COR-L47 (cell line): ENCODE measurements around the gene L3MBTL3.
"Not testable (repeated sequence)": the region's sequence is repeated elsewhere in the genome, so short reads cannot be mapped to it uniquely, and the experiment has no call there.

Source experiments
- DNase-seq: peaks from one replicate; lab custom pipeline; 2025; lab: John Stamatoyannopoulos, UW

Gene L3MBTL3

GRCh38 chr6:130138909-130139242, 120.5 kb downstream of the L3MBTL3 start:
- no peak for DNase-seq

- DNase-seq: no peak
These were observed 121.7 kb downstream of the L3MBTL3 start for GRCh38 chr6:130140084-130140483.

GRCh38 chr6:130143709-130144108, 125.3 kb downstream of the L3MBTL3 start:
- DNase-seq: no peak

- DNase-seq: no peak
These were observed 128.7 kb downstream of the L3MBTL3 start for GRCh38 chr6:130147111-130147510.

GRCh38 chr6:130148181-130148580, 129.8 kb downstream of the L3MBTL3 start:
- DNase-seq: no peak

- DNase-seq: not testable (repeated sequence)
These were observed 130.6 kb downstream of the L3MBTL3 start for GRCh38 chr6:130149016-130149415.

- no peak for DNase-seq
These were observed 132.5 kb downstream of the L3MBTL3 start for GRCh38 chr6:130150906-130151305.

GRCh38 chr6:130152908-130153510, 134.6 kb downstream of the L3MBTL3 start:
- DNase-seq: no peak

- DNase-seq: no peak
These were observed 138.5 kb downstream of the L3MBTL3 start for GRCh38 chr6:130156908-130157307.

GRCh38 chr6:130158056-130158455, 139.7 kb downstream of the L3MBTL3 start:
- no peak for DNase-seq

GRCh38 chr6:130158548-130158947, 140.2 kb downstream of the L3MBTL3 start:
- DNase-seq: no peak

GRCh38 chr6:130159956-130160355, 141.6 kb downstream of the L3MBTL3 start:
- no peak for DNase-seq

- no peak for DNase-seq
These were observed 143.5 kb downstream of the L3MBTL3 start for GRCh38 chr6:130161683-130162404.

- DNase-seq: no peak
These were observed 144.0 kb downstream of the L3MBTL3 start for GRCh38 chr6:130162421-130162820.

- no peak for DNase-seq
These were observed 144.9 kb downstream of the L3MBTL3 start for GRCh38 chr6:130163266-130163665.

GRCh38 chr6:130164251-130164650, 145.9 kb downstream of the L3MBTL3 start:
- DNase-seq: no peak

GRCh38 chr6:130167655-130168054, 149.3 kb downstream of the L3MBTL3 start:
- no peak for DNase-seq

- not testable (repeated sequence) for DNase-seq
These were observed 151.8 kb downstream of the L3MBTL3 start for GRCh38 chr6:130170160-130170559.

GRCh38 chr6:130173377-130174004, 155.1 kb downstream of the L3MBTL3 start:
- not testable (repeated sequence) for DNase-seq

- DNase-seq: no peak
These were observed 158.0 kb downstream of the L3MBTL3 start for GRCh38 chr6:130176378-130176777.

- DNase-seq: no peak
These were observed 160.3 kb downstream of the L3MBTL3 start for GRCh38 chr6:130178692-130179091.

GRCh38 chr6:130182466-130182865, 164.1 kb downstream of the L3MBTL3 start:
- no peak for DNase-seq
